ENCODE data around the gene DLG2. TPM values are rescaled to one million over a fixed set of nuclear protein-coding genes. Genes with fewer than 3 reads are reported as not detected.

Gene DLG2
- total and polyA plus RNA-seq, 9 of the 15 experiments (the other 6 are each of a cell fraction or from before 2014, with no cell fraction given) = 0.52 to 1.6 (median 0.95) TPM

DNA sequence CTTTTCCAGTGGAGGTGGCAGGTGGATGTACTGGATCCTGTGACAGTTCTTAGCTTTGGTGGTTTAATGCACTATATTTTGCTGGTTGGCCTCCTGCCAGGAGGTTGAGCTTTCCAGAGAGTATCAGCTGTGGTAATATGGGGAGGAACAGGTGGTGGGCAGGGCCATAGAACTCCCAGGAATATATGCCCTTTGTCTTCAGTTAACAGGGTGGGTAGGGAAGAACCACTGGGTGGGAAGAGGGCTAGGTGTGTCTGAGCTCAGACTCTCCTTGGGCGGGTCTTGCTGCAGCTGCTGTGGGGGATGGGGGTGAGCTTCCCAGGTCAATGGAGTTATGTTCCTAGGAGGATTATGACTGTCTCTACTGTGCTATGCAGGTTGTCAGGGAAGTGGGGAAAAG lies 203.8 kb downstream of the DLG2 start:
- no peaks in the 10 kb centered on the region for H3K27me3 ChIP-seq (ENCODE audit: control insufficient read depth in 2 of 2, insufficient read depth in 2 of 2, low read length in 2 of 2)
- no CpG with 5 or more reads among the region's 1 CpG for WGBS (ENCODE audit: insufficient coverage, low coverage, missing lambda C conversion rate)
- no peaks in the 10 kb centered on the region for H3K79me2 ChIP-seq (ENCODE audit: control insufficient read depth, insufficient read depth, low read length)
- no peak overlapping the region for H3K27ac ChIP-seq (ENCODE audit: extremely low read depth, low read depth, low read length)
- no peaks in the 10 kb centered on the region for H3K9me1 ChIP-seq (ENCODE audit: control insufficient read depth, insufficient read depth, low read length)
- DNase-seq (ENCODE audit: extremely low read depth in 1 of 4, low spot score in 3 of 4) (no peak), FAIRE-seq (no peak), ATAC-seq (no peak)
- intact Hi-C loops (cut with micrococcal nuclease) = no loop called here
- H3K4me2 ChIP-seq (ENCODE audit: insufficient read depth, low read length) = no peak overlapping the region
- H3K36me3 ChIP-seq (ENCODE audit: control insufficient read depth, insufficient read depth, low read length) = no peaks in the 10 kb centered on the region
- H2AFZ ChIP-seq (ENCODE audit: low read depth, low read length) = no peak overlapping the region
- no peaks in the 10 kb centered on the region for H3K4me1 ChIP-seq (replicated peaks in 1 of 2; ENCODE audit: control insufficient read depth in 2 of 2, insufficient read depth in 2 of 2, low read length in 2 of 2)
- no peak overlapping the region for H3K9ac ChIP-seq (ENCODE audit: insufficient read depth in 1 of 2, low read depth in 2 of 2, low read length in 2 of 2)
- no peaks in the 10 kb centered on the region for H4K20me1 ChIP-seq (replicated peaks; ENCODE audit: control insufficient read depth, insufficient read depth, low read length)
- H3K4me3 ChIP-seq = no peak overlapping the region
- in situ Hi-C loops (cut with MboI) = no loop called here
- H3K9me3 ChIP-seq (replicated peaks; ENCODE audit: control insufficient read depth, insufficient read depth, low read depth, low read length) = no peaks in the 10 kb centered on the region
- CTCF ChIA-PET (ENCODE audit: low intra/inter-chr PET ratio) = no interaction called here
- TF ChIP-seq, protein P1, sequence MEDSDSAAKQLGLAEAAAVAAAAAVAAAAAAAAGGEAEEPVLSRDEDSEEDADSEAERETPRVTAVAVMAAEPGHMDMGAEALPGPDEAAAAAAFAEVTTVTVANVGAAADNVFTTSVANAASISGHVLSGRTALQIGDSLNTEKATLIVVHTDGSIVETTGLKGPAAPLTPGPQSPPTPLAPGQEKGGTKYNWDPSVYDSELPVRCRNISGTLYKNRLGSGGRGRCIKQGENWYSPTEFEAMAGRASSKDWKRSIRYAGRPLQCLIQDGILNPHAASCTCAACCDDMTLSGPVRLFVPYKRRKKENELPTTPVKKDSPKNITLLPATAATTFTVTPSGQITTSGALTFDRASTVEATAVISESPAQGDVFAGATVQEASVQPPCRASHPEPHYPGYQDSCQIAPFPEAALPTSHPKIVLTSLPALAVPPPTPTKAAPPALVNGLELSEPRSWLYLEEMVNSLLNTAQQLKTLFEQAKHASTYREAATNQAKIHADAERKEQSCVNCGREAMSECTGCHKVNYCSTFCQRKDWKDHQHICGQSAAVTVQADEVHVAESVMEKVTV (CRISPR knock-in tag; IDR thresholded peaks at IDR 0.05) = no peak
- TF ChIP-seq ZNF76 (CRISPR knock-in tag; IDR thresholded peaks at IDR 0.05; ENCODE audit: borderline replicate concordance) (no peak), LEF1 (IDR thresholded peaks at IDR 0.05) (no peak), PCBP1 (IDR thresholded peaks at IDR 0.05; ENCODE audit: low read depth, low read length, poor library complexity, severe bottlenecking) (no peak), ZNF384 (IDR thresholded peaks at IDR 0.05; ENCODE audit: low read depth, low read length) (no peak)
- TF ChIP-seq, protein P2, sequence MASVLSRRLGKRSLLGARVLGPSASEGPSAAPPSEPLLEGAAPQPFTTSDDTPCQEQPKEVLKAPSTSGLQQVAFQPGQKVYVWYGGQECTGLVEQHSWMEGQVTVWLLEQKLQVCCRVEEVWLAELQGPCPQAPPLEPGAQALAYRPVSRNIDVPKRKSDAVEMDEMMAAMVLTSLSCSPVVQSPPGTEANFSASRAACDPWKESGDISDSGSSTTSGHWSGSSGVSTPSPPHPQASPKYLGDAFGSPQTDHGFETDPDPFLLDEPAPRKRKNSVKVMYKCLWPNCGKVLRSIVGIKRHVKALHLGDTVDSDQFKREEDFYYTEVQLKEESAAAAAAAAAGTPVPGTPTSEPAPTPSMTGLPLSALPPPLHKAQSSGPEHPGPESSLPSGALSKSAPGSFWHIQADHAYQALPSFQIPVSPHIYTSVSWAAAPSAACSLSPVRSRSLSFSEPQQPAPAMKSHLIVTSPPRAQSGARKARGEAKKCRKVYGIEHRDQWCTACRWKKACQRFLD (CRISPR knock-in tag; IDR thresholded peaks at IDR 0.05) = no peak
- no TSS peak for BruUV-seq (replicated peaks)
- POLR2A ChIA-PET = no interaction called here

All from K562 (cell line).